HepG2 (cell line): ENCODE results near the gene CCDC136. TPM values are rescaled to one million over a fixed set of nuclear protein-coding genes. Genes with fewer than 3 reads are reported as not detected.

Experiments used
- ARID2 ChIP-seq: sonication (generic); formaldehyde crosslinking; IDR thresholded peaks from 2 replicates; pipeline ENCODE4 v1.8.1; 2022; ENCODE audit warnings: mild to moderate bottlenecking, missing genetic modification reagents, borderline replicate concordance
- ARNTL ChIP-seq: sonication (generic); formaldehyde crosslinking; IDR thresholded peaks from 2 replicates; pipeline ENCODE4 v1.4.0; 2020; ENCODE audit warnings: mild to moderate bottlenecking, missing genetic modification reagents
- CHD2 ChIP-seq: IDR thresholded peaks from 2 replicates; pipeline ENCODE4 v1.6.1; 2011; ENCODE audit warnings: low read depth, low read length, improper control_type of control experiment
- CSRNP1 ChIP-seq: sonication (generic); formaldehyde crosslinking; IDR thresholded peaks from 2 replicates; pipeline ENCODE4 v1.8.1; 2023; ENCODE audit warnings: mild to moderate bottlenecking, missing genetic modification reagents
- GMEB1 ChIP-seq: sonication (generic); formaldehyde crosslinking; IDR thresholded peaks from 2 replicates; pipeline ENCODE4 v1.5.1; 2020; ENCODE audit warnings: missing genetic modification reagents, mild to moderate bottlenecking, borderline replicate concordance
- IRF9 ChIP-seq: sonication (generic); formaldehyde crosslinking; IDR thresholded peaks from 2 replicates; pipeline ENCODE4 v1.8.0; 2022; ENCODE audit warnings: missing genetic modification reagents, mild to moderate bottlenecking, borderline replicate concordance
- KDM5A ChIP-seq: fragments of 200-600 bp; sonication (generic); IDR thresholded peaks from 2 replicates; pipeline ENCODE4 v1.7.0; 2018; ENCODE audit warnings: antibody characterized with exemption, mild to moderate bottlenecking, low read length, borderline replicate concordance
- MAX ChIP-seq: IDR thresholded peaks from 2 replicates; pipeline ENCODE4 v1.6.1; 2012; ENCODE audit warnings: inconsistent platforms
- NRL ChIP-seq: sonication (generic); formaldehyde crosslinking; IDR thresholded peaks from 2 replicates; pipeline ENCODE4 v1.5.0; 2020; ENCODE audit warnings: missing genetic modification reagents, mild to moderate bottlenecking, moderate library complexity, borderline replicate concordance
- PCBP1 ChIP-seq: fragments of 200-400 bp; formaldehyde crosslinking; IDR thresholded peaks from 2 replicates; pipeline ENCODE4 v1.6.1; 2017; ENCODE audit warnings: mild to moderate bottlenecking, low read depth, low read length, borderline replicate concordance
- POLR2AphosphoS5 ChIP-seq: IDR thresholded peaks from 2 replicates; pipeline ENCODE4 v1.6.1; 2012; ENCODE audit warnings: low read depth, low read length
- SP5 ChIP-seq: IDR thresholded peaks from 2 replicates; pipeline ENCODE4 v1.6.1; 2016; ENCODE audit warnings: low read depth, borderline replicate concordance
- TBP ChIP-seq: sonication (generic); formaldehyde crosslinking; IDR thresholded peaks from 2 replicates; pipeline ENCODE4 v1.5.0; 2020; ENCODE audit warnings: missing genetic modification reagents
- ZFX ChIP-seq: sonication (generic); formaldehyde crosslinking; IDR thresholded peaks from 2 replicates; pipeline ENCODE4 v1.4.0; 2020; ENCODE audit warnings: mild to moderate bottlenecking, low read depth, missing genetic modification reagents, moderate library complexity
- ZGPAT ChIP-seq: IDR thresholded peaks from 2 replicates; pipeline ENCODE4 v1.6.1; 2016; ENCODE audit warnings: mild to moderate bottlenecking
- ZKSCAN1 ChIP-seq: fragments of 150-350 bp; IDR thresholded peaks from 2 replicates; pipeline ENCODE4 v1.6.1; 2014; ENCODE audit warnings: low read length
- ZNF552 ChIP-seq: sonication (generic); formaldehyde crosslinking; IDR thresholded peaks from 2 replicates; pipeline ENCODE4 v1.9.0; 2022; ENCODE audit warnings: missing genetic modification reagents, mild to moderate bottlenecking, borderline replicate concordance
- ZNF556 ChIP-seq: sonication (generic); formaldehyde crosslinking; IDR thresholded peaks from 2 replicates; pipeline ENCODE4 v1.4.0; 2020; ENCODE audit warnings: mild to moderate bottlenecking, missing genetic modification reagents, borderline replicate concordance
- ZNF740 ChIP-seq: sonication (generic); formaldehyde crosslinking; IDR thresholded peaks from 2 replicates; pipeline ENCODE4 v1.4.0; 2020; ENCODE audit warnings: missing genetic modification reagents
- ZNF781 ChIP-seq: sonication (generic); formaldehyde crosslinking; IDR thresholded peaks from 2 replicates; pipeline ENCODE4 v1.5.1; 2020; ENCODE audit warnings: borderline replicate concordance, mild to moderate bottlenecking, missing genetic modification reagents; ENCODE audit errors: not compliant biosample characterization
- ZNF782 ChIP-seq: sonication (generic); formaldehyde crosslinking; IDR thresholded peaks from 2 replicates; pipeline ENCODE4 v1.4.0; 2020; ENCODE audit warnings: missing genetic modification reagents, mild to moderate bottlenecking, borderline replicate concordance
- polyA plus RNA-seq, 8 experiments: library from polyadenylated mRNA; depleted of rRNA in 3 of 8; stranded (reverse) in 7 of 8; unstranded in 1 of 8; fragments of >200 nt; fragmentation: Illumina TruSeq in 4 of 8; extraction: Trizol in 4 of 8; gene quantifications; 2 replicates each; pipeline versions ENCODE4 v1.2.1 to v1.2.3, GENCODE V29; 2011 to 2016; ENCODE audit warnings: low read depth in 4 of 8, missing spikeins in 1 of 8, mixed read lengths in 1 of 8; ENCODE audit not compliant: insufficient read depth in 1 of 8
- total RNA-seq, 5 experiments: library from RNA; depleted of rRNA; stranded (reverse); fragments of >200 nt; fragmentation: Illumina TruSeq; extraction: Trizol; gene quantifications; 2 replicates each; pipeline ENCODE4 v1.2.3, GENCODE V29; 2016; ENCODE audit warnings: low read depth in 1 of 5

Gene CCDC136
- total and polyA plus RNA-seq, 2 of the 13 experiments (the other 11 are each of a cell fraction or from before 2014, with no cell fraction given) = 0.04 to 0.38 TPM

GRCh38 chr7:128862571-128863432 lies 71.0 kb downstream of the CCDC136 start, which contains the start of gene ATP6V1F (continued):
- TF ChIP-seq SP5 (CRISPR knock-in tag) (0 out of 2 replicates have a peak, but pooled peaks have one; percentile 16), IRF9 (peak; percentile 58; the same call in 1 of the 2 replicates), ARNTL (CRISPR knock-in tag) (0 out of 2 replicates have a peak, but pooled peaks have one; percentile 45), ZNF552 (CRISPR knock-in tag) (peak; percentile 67; the same call in 1 of the 2 replicates), NRL (CRISPR knock-in tag) (peak; percentile 36; the same call in 1 of the 2 replicates), CSRNP1 (CRISPR knock-in tag) (peak; percentile 35; the same call in 1 of the 2 replicates), ZNF740 (0 out of 2 replicates have a peak, but pooled peaks have one; percentile 78), ZKSCAN1 (no peak), ZNF782 (CRISPR knock-in tag) (peak; percentile 90), GMEB1 (peak; percentile 92), PCBP1 (0 out of 2 replicates have a peak, but pooled peaks have one; percentile 53), ZFX (peak; percentile 90), POLR2AphosphoS5 (peak; percentile 76), CHD2 (no peak), ZNF556 (peak; percentile 34; the same call in 1 of the 2 replicates), TBP (CRISPR knock-in tag) (no peak), MAX (peak; percentile 4), ZGPAT (CRISPR knock-in tag) (peak; percentile 36), ARID2 (CRISPR knock-in tag) (peak; percentile 55), ZNF781 (CRISPR knock-in tag) (peak; percentile 23), KDM5A (0 out of 2 replicates have a peak, but pooled peaks have one; percentile 25)
